HG03196 (cell line): ENCODE results near the gene CRCP.
"Not testable (repeated sequence)": the region's sequence is repeated elsewhere in the genome, so short reads cannot be mapped to it uniquely, and the experiment has no call there.

ENCODE experiments used
- ATAC-seq: cut with Tn5 transposase; IDR thresholded peaks from one replicate; pipeline ENCODE4 v1.9.1; 2021; ENCODE audit not compliant: unreplicated experiment

Gene CRCP

GRCh38 chr7:66152371-66153191 is 37.9 kb downstream of the CRCP start:
- no peak for ATAC-seq

- no peak for ATAC-seq
Measured at GRCh38 chr7:66153691-66154090, 39.0 kb downstream of the CRCP start.

- not testable (repeated sequence) for ATAC-seq
Measured at GRCh38 chr7:66156035-66156434, 41.4 kb downstream of the CRCP start.

- ATAC-seq: no peak
Measured at GRCh38 chr7:66157060-66157459, 42.4 kb downstream of the CRCP start.

- no peak for ATAC-seq
Measured at GRCh38 chr7:66162622-66163021, 48.0 kb downstream of the CRCP start.

- ATAC-seq: no peak
Measured at GRCh38 chr7:66163186-66163610, 48.6 kb downstream of the CRCP start.

- ATAC-seq: no peak
Measured at GRCh38 chr7:66164356-66164755, 49.7 kb downstream of the CRCP start.

GRCh38 chr7:66167773-66168387 is 53.2 kb downstream of the CRCP start:
- no peak for ATAC-seq

GRCh38 chr7:66169616-66170015 is 55.0 kb downstream of the CRCP start:
- no peak for ATAC-seq

- no peak for ATAC-seq
Measured at GRCh38 chr7:66170309-66171231, 55.9 kb downstream of the CRCP start.

GRCh38 chr7:66172536-66173401 is 58.1 kb downstream of the CRCP start:
- not testable (repeated sequence) for ATAC-seq

GRCh38 chr7:66173856-66174255 is 59.2 kb downstream of the CRCP start:
- no peak for ATAC-seq

GRCh38 chr7:66175006-66175405 is 60.4 kb downstream of the CRCP start:
- not testable (repeated sequence) for ATAC-seq

GRCh38 chr7:66176914-66177313 is 62.3 kb downstream of the CRCP start:
- no peak for ATAC-seq

GRCh38 chr7:66178258-66178657 is 63.6 kb downstream of the CRCP start:
- no peak for ATAC-seq

GRCh38 chr7:66181329-66181728 is 66.7 kb downstream of the CRCP start:
- ATAC-seq: no peak

GRCh38 chr7:66181845-66182244 is 67.2 kb downstream of the CRCP start:
- ATAC-seq: no peak

GRCh38 chr7:66182920-66183319 is 68.3 kb downstream of the CRCP start:
- ATAC-seq: no peak

GRCh38 chr7:66183700-66184099 is 69.1 kb downstream of the CRCP start:
- no peak for ATAC-seq

- no peak for ATAC-seq
Measured at GRCh38 chr7:66185680-66186187, 71.1 kb downstream of the CRCP start.
